Measurements from ENCODE around the gene WASF2.

DNA sequence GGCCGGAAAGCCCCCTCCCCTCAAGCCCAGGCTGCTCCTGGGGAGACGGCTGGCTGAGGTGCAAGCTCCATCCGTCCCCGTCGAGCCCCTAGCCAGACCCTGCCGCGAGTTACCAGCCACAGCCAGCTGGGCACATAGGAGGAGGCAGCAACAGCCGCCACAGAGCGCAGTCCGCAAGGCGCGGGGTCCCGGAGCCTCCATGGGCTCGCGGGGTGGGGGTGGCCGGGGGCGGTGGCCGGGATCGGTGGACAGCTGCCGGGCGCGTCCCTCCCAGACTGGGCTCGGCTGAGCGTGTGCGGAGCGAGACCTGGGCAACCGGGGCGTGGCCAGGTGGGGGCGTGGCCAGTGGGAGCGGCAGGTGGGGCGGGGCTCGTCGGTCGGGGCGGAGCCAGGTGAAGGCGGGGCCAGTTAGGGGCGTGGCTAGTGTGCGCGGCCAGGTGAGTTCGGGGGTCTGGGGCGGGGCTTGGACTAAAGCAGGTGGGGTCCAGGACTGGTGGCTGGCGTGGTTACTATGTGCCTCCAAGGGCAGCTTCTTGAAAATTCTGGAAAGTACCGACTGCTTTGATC, 106.8 kb downstream of the WASF2 start, which contains the start of gene CD164L2:
- TF ChIP-seq, protein P1, sequence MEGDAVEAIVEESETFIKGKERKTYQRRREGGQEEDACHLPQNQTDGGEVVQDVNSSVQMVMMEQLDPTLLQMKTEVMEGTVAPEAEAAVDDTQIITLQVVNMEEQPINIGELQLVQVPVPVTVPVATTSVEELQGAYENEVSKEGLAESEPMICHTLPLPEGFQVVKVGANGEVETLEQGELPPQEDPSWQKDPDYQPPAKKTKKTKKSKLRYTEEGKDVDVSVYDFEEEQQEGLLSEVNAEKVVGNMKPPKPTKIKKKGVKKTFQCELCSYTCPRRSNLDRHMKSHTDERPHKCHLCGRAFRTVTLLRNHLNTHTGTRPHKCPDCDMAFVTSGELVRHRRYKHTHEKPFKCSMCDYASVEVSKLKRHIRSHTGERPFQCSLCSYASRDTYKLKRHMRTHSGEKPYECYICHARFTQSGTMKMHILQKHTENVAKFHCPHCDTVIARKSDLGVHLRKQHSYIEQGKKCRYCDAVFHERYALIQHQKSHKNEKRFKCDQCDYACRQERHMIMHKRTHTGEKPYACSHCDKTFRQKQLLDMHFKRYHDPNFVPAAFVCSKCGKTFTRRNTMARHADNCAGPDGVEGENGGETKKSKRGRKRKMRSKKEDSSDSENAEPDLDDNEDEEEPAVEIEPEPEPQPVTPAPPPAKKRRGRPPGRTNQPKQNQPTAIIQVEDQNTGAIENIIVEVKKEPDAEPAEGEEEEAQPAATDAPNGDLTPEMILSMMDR (IDR thresholded peaks at IDR 0.05): no peak
- no peak for TF ChIP-seq POLR2A (IDR thresholded peaks at IDR 0.05)
